GM23338 (cell line): Measurements from ENCODE around the gene SPTBN2. TPM values are rescaled to one million over a fixed set of nuclear protein-coding genes. Genes with fewer than 3 reads are reported as not detected.

Experiments used
- ATAC-seq: fragments of 200-7000 bp; cut with Tn5 transposase; 3 replicates; pipeline ENCODE4 v1.9.1; 2020
- DNase-seq: peaks from one replicate; pipeline ENCODE4 v3.0.0-alpha.2; 2015; ENCODE audit warnings: low spot score
- H2AFZ ChIP-seq: fragments of 200-600 bp; sonication (generic); 2 replicates; pipeline ENCODE4 v1.8.0; 2016; ENCODE audit warnings: antibody characterized with exemption, mild to moderate bottlenecking, moderate library complexity
- H3F3A ChIP-seq: fragments of 200-600 bp; sonication (generic); replicated peaks from 2 replicates; pipeline ENCODE4 v1.8.0; 2017; ENCODE audit warnings: antibody characterized with exemption, mixed run types, low read depth
- H3K27ac ChIP-seq: fragments of 200-600 bp; sonication (generic); 2 replicates; pipeline ENCODE4 v1.6.1; 2016; ENCODE audit warnings: low read depth
- H3K27me3 ChIP-seq: fragments of 200-600 bp; sonication (generic); 2 replicates; pipeline ENCODE4 v1.8.0; 2016; ENCODE audit warnings: mild to moderate bottlenecking, mixed run types, moderate library complexity; ENCODE audit not compliant: insufficient read depth
- H3K36me3 ChIP-seq: fragments of 200-600 bp; sonication (generic); 2 replicates; pipeline ENCODE4 v1.8.0; 2016; ENCODE audit warnings: mild to moderate bottlenecking; ENCODE audit not compliant: insufficient read depth
- H3K4me1 ChIP-seq: fragments of 200-600 bp; sonication (generic); 2 replicates; pipeline ENCODE4 v1.8.0; 2016; ENCODE audit warnings: mild to moderate bottlenecking, moderate library complexity; ENCODE audit not compliant: insufficient read depth
- H3K4me2 ChIP-seq: fragments of 200-600 bp; sonication (generic); 2 replicates; pipeline ENCODE4 v1.7.1; 2017; ENCODE audit warnings: mixed run types
- H3K4me3 ChIP-seq: fragments of 200-600 bp; sonication (generic); 2 replicates; pipeline ENCODE4 v1.6.1; 2016; ENCODE audit warnings: mixed run types
- H3K79me2 ChIP-seq: fragments of 200-600 bp; sonication (generic); replicated peaks from 2 replicates; pipeline ENCODE4 v1.8.0; 2017; ENCODE audit warnings: mild to moderate bottlenecking; ENCODE audit not compliant: insufficient read depth
- H3K9me2 ChIP-seq: fragments of 200-600 bp; sonication (generic); 2 replicates; pipeline ENCODE4 v1.8.0; 2017; ENCODE audit not compliant: insufficient read depth
- H4K20me1 ChIP-seq: fragments of 200-600 bp; sonication (generic); replicated peaks from 2 replicates; pipeline ENCODE4 v1.8.0; 2017; ENCODE audit warnings: mild to moderate bottlenecking; ENCODE audit not compliant: insufficient read depth
- H3K27ac Mint-ChIP-seq: 2 replicates; pipeline ENCODE4 v1.8.0; 2020; ENCODE audit warnings: inconsistent platforms, mild to moderate bottlenecking, moderate library complexity, mixed read lengths
- H3K27me3 Mint-ChIP-seq: 3 replicates; pipeline ENCODE4 v1.8.0; 2022; ENCODE audit warnings: low read depth, mild to moderate bottlenecking, moderate library complexity, mixed read lengths, inconsistent platforms; ENCODE audit not compliant: insufficient read depth, poor library complexity
- H3K36me3 Mint-ChIP-seq: 3 replicates; pipeline ENCODE4 v1.8.0; 2021; ENCODE audit warnings: low read depth, mild to moderate bottlenecking, inconsistent platforms, moderate library complexity, mixed read lengths
- H3K4me1 Mint-ChIP-seq: 3 replicates; pipeline ENCODE4 v1.8.0; 2020; ENCODE audit warnings: mild to moderate bottlenecking, inconsistent platforms, mixed read lengths
- H3K4me3 Mint-ChIP-seq: 3 replicates; pipeline ENCODE4 v1.8.0; 2021; ENCODE audit warnings: moderate library complexity, mild to moderate bottlenecking, inconsistent platforms, mixed read lengths
- H3K9me3 Mint-ChIP-seq: 3 replicates; pipeline ENCODE4 v1.8.0; 2020; ENCODE audit warnings: moderate library complexity, mild to moderate bottlenecking, inconsistent platforms, mixed read lengths
- CTCF ChIP-seq, 2 experiments: fragments of 200-600 bp in 1 of 2; sonication (generic) in 1 of 2; conservative IDR thresholded peaks; 2 replicates each; pipeline versions ENCODE4 v1.5.1 to v1.6.1; 2016 to 2017; ENCODE audit warnings: antibody characterized with exemption in 2 of 2, low read depth in 2 of 2, mild to moderate bottlenecking in 2 of 2, moderate library complexity in 1 of 2
- ETS1 ChIP-seq: IDR thresholded peaks from 2 replicates; pipeline ENCODE4 v1.6.1; 2016; ENCODE audit warnings: antibody characterized with exemption
- JUNB ChIP-seq: IDR thresholded peaks from one replicate; pipeline ENCODE4 v1.6.1; 2016; ENCODE audit warnings: antibody characterized with exemption; ENCODE audit not compliant: unreplicated experiment
- NANOG ChIP-seq: IDR thresholded peaks from 2 replicates; pipeline ENCODE4 v1.6.1; 2016; ENCODE audit warnings: antibody characterized with exemption, borderline replicate concordance
- POLR2AphosphoS5 ChIP-seq: IDR thresholded peaks from 2 replicates; pipeline ENCODE4 v1.6.1; 2016; ENCODE audit warnings: antibody characterized with exemption, low read depth
- REST ChIP-seq: IDR thresholded peaks from one replicate; pipeline ENCODE4 v1.6.1; 2018; ENCODE audit warnings: antibody characterized with exemption; ENCODE audit not compliant: unreplicated experiment
- ZNF462 ChIP-seq: fragments of 250-450 bp; sonication (Bioruptor Pico); IDR thresholded peaks from 2 replicates; pipeline ENCODE4 v1.5.0; 2020; ENCODE audit warnings: mild to moderate bottlenecking, moderate library complexity
- polyA plus RNA-seq: library from polyadenylated mRNA; unstranded; fragments of >200 nt; fragmentation: Nextera tagmentation; extraction: Ambion mirVana; gene quantifications from 2 replicates; pipeline ENCODE4 v1.2.1, GENCODE V29; 2016
- total RNA-seq: library from RNA; depleted of rRNA; stranded (reverse); fragments of >200 nt; shearing (Covaris generic); gene quantifications from 2 replicates; pipeline ENCODE4 v1.2.3, GENCODE V29; 2014

Gene SPTBN2
- total and polyA plus RNA-seq, 2 experiments from 2014 or later: 7.7 to 49.1 TPM

- no peak for TF ChIP-seq CTCF (conservative IDR thresholded peaks at IDR 0.05; ENCODE audit: low read depth in 2 of 2)
Observed at GRCh38 chr11:66715346-66716085, 13.5 kb downstream of the SPTBN2 start (continued).

GRCh38 chr11:66713746-66714480, 15.1 kb downstream of the SPTBN2 start:
- Histone ChIP-seq H3K4me3 (no peak overlapping the region), H3K9me2 (no peaks in the 10 kb centered on the region), H3K27me3 (no peaks in the 10 kb centered on the region), H3K79me2 (no peaks in the 10 kb centered on the region), H3K36me3 (no peaks in the 10 kb centered on the region; the same call in 1 of the 2 replicates), H3F3A (no peaks in the 10 kb centered on the region), H2AFZ (no peak overlapping the region), H3K27ac (no peak overlapping the region), H4K20me1 (no peaks in the 10 kb centered on the region), H3K4me2 (no peak overlapping the region), H3K4me1 (peaks cover 4% of the 10 kb centered on the region; the same call in 1 of the 2 replicates)
- no peak overlapping the region for H3K4me3 Mint-ChIP-seq
- H3K4me1 Mint-ChIP-seq: peaks cover 19% of the 10 kb centered on the region; the same call in 2 of the 3 replicates
- H3K27me3 Mint-ChIP-seq: peaks cover 6% of the 10 kb centered on the region
- H3K9me3 Mint-ChIP-seq: no peaks in the 10 kb centered on the region
- H3K36me3 Mint-ChIP-seq: peaks cover 36% of the 10 kb centered on the region
- no peak for ATAC-seq
- DNase-seq: no peak
- no peak overlapping the region for H3K27ac Mint-ChIP-seq
- TF ChIP-seq POLR2AphosphoS5 (no peak), CTCF (conservative IDR thresholded peaks at IDR 0.05; ENCODE audit: low read depth in 2 of 2) (no peak), REST (no peak), NANOG (no peak), ETS1 (no peak), JUNB (no peak), ZNF462 (no peak)
